GM19193 (cell line): ENCODE data around the gene LDLRAD4.

Source experiments
- POLR2A ChIP-seq: IDR thresholded peaks from 4 replicates; pipeline ENCODE4 v1.6.1; 2011; ENCODE audit not compliant: insufficient read depth, insufficient read length; ENCODE audit errors: extremely low read depth

LDLRAD4 gene

GRCh38 chr18:13354402-13354801 lies 135.8 kb downstream of the LDLRAD4 start:
- TF ChIP-seq POLR2A = no peak

GRCh38 chr18:13356032-13356431 lies 137.5 kb downstream of the LDLRAD4 start:
- no peak for TF ChIP-seq POLR2A

- no peak for TF ChIP-seq POLR2A
Observed at GRCh38 chr18:13357289-13357688, 138.7 kb downstream of the LDLRAD4 start.

GRCh38 chr18:13359210-13359609 lies 140.7 kb downstream of the LDLRAD4 start:
- TF ChIP-seq POLR2A = no peak

- TF ChIP-seq POLR2A = no peak
Observed at GRCh38 chr18:13361431-13361830, 142.9 kb downstream of the LDLRAD4 start.

GRCh38 chr18:13362051-13362450 lies 143.5 kb downstream of the LDLRAD4 start:
- TF ChIP-seq POLR2A = no peak

GRCh38 chr18:13362607-13363006 lies 144.0 kb downstream of the LDLRAD4 start:
- TF ChIP-seq POLR2A = no peak

- no peak for TF ChIP-seq POLR2A
Observed at GRCh38 chr18:13363359-13363758, 144.8 kb downstream of the LDLRAD4 start.

- TF ChIP-seq POLR2A = no peak
Observed at GRCh38 chr18:13364721-13365205, 146.2 kb downstream of the LDLRAD4 start.

GRCh38 chr18:13366131-13366530 lies 147.6 kb downstream of the LDLRAD4 start:
- no peak for TF ChIP-seq POLR2A

- no peak for TF ChIP-seq POLR2A
Observed at GRCh38 chr18:13366541-13366940, 148.0 kb downstream of the LDLRAD4 start.

GRCh38 chr18:13366962-13367892 lies 148.7 kb downstream of the LDLRAD4 start:
- no peak for TF ChIP-seq POLR2A

- no peak for TF ChIP-seq POLR2A
Observed at GRCh38 chr18:13368080-13368813, 149.7 kb downstream of the LDLRAD4 start.

- TF ChIP-seq POLR2A = no peak
Observed at GRCh38 chr18:13369353-13369752, 150.8 kb downstream of the LDLRAD4 start.

- no peak for TF ChIP-seq POLR2A
Observed at GRCh38 chr18:13369756-13370510, 151.4 kb downstream of the LDLRAD4 start.
